Neural progenitor cell (in vitro differentiated cells): Measurements from ENCODE around the gene ZC3H4. TPM values are rescaled to one million over a fixed set of nuclear protein-coding genes. Genes with fewer than 3 reads are reported as not detected.

Experiments
- DNase-seq: peaks from one replicate; pipeline ENCODE4 v3.0.0-alpha.2; 2016; ENCODE audit warnings: low spot score
- H2AFZ ChIP-seq: fragments of 200-600 bp; sonication (generic); replicated peaks from 2 replicates; pipeline ENCODE4 v1.6.1; 2016; ENCODE audit warnings: antibody characterized with exemption
- H3F3A ChIP-seq: fragments of 200-600 bp; sonication (generic); 2 replicates; pipeline ENCODE4 v1.6.1; 2016; ENCODE audit warnings: antibody characterized with exemption, low read depth
- H3K27ac ChIP-seq: fragments of 200-600 bp; sonication (generic); 2 replicates; pipeline ENCODE4 v1.5.1; 2016; ENCODE audit warnings: mild to moderate bottlenecking
- H3K27me3 ChIP-seq: fragments of 200-600 bp; sonication (generic); 2 replicates; pipeline ENCODE4 v1.6.1; 2016; ENCODE audit warnings: mild to moderate bottlenecking, moderate library complexity
- H3K36me3 ChIP-seq: fragments of 200-600 bp; sonication (generic); 2 replicates; pipeline ENCODE4 v1.5.1; 2016
- H3K4me1 ChIP-seq: fragments of 200-600 bp; sonication (generic); 2 replicates; pipeline ENCODE4 v1.6.1; 2016; ENCODE audit warnings: mixed run types
- H3K4me2 ChIP-seq: fragments of 200-600 bp; sonication (generic); 2 replicates; pipeline ENCODE4 v1.6.1; 2016
- H3K4me3 ChIP-seq: fragments of 200-600 bp; sonication (generic); 2 replicates; pipeline ENCODE4 v1.5.1; 2016
- H3K79me2 ChIP-seq: fragments of 200-600 bp; sonication (generic); 2 replicates; pipeline ENCODE4 v1.6.1; 2016; ENCODE audit warnings: low read depth
- H3K9ac ChIP-seq: fragments of 200-600 bp; sonication (generic); 2 replicates; pipeline ENCODE4 v1.6.1; 2016
- H3K9me3 ChIP-seq: fragments of 200-600 bp; sonication (generic); 2 replicates; pipeline ENCODE4 v1.5.1; 2016; ENCODE audit warnings: low read depth
- H4K20me1 ChIP-seq: fragments of 200-600 bp; sonication (generic); 2 replicates; pipeline ENCODE4 v1.6.1; 2016; ENCODE audit warnings: low read depth
- H3K27ac Mint-ChIP-seq: 3 replicates; pipeline ENCODE4 v1.8.0; 2021; ENCODE audit warnings: mixed read lengths
- H3K27me3 Mint-ChIP-seq: 2 replicates; pipeline ENCODE4 v1.8.0; 2022; ENCODE audit warnings: low read depth, mild to moderate bottlenecking, inconsistent platforms, moderate library complexity, mixed read lengths; ENCODE audit not compliant: insufficient read depth
- H3K36me3 Mint-ChIP-seq: 3 replicates; pipeline ENCODE4 v1.8.0; 2021; ENCODE audit warnings: mixed read lengths
- H3K4me1 Mint-ChIP-seq: 3 replicates; pipeline ENCODE4 v1.8.0; 2021; ENCODE audit warnings: mixed read lengths
- H3K4me3 Mint-ChIP-seq: 3 replicates; pipeline ENCODE4 v1.8.0; 2021; ENCODE audit warnings: mild to moderate bottlenecking, moderate library complexity, mixed read lengths
- H3K9me3 Mint-ChIP-seq: 3 replicates; pipeline ENCODE4 v1.8.0; 2020; ENCODE audit warnings: mixed read lengths
- CTCF ChIP-seq: fragments of 200-600 bp; sonication (generic); IDR thresholded peaks from 2 replicates; pipeline ENCODE4 v1.5.1; 2017; ENCODE audit warnings: antibody characterized with exemption, mild to moderate bottlenecking
- EZH2 ChIP-seq: fragments of 200-600 bp; sonication (generic); IDR thresholded peaks from 2 replicates; pipeline ENCODE4 v1.6.1; 2017; ENCODE audit warnings: antibody characterized with exemption, mild to moderate bottlenecking, moderate library complexity
- EZH2phosphoT487 ChIP-seq: fragments of 200-600 bp; sonication (generic); IDR thresholded peaks from 2 replicates; pipeline ENCODE4 v1.6.1; 2017; ENCODE audit warnings: antibody characterized with exemption
- total RNA-seq: library from RNA; depleted of rRNA; stranded (reverse); fragments of >200 nt; gene quantifications from 2 replicates; pipeline ENCODE4 v1.2.3, GENCODE V29; 2015; ENCODE audit warnings: low replicate concordance

The ZC3H4 gene
- total RNA-seq, 1 donor from 2014 or later, result 19.1 TPM

GRCh38 chr19:47073574-47073973 lies 40.0 kb downstream of the ZC3H4 start:
- no peak overlapping the region for H3K27ac ChIP-seq

GRCh38 chr19:47072323-47072722 lies 41.3 kb downstream of the ZC3H4 start:
- no peak overlapping the region for H3K4me3 ChIP-seq

More at GRCh38 chr19:47073574-47073973, 40.0 kb downstream of the ZC3H4 start:
- H2AFZ ChIP-seq, result no peak overlapping the region
- peaks cover 43% of the 10 kb centered on the region for H4K20me1 ChIP-seq
- no peaks in the 10 kb centered on the region for H3K4me1 ChIP-seq
- no peaks in the 10 kb centered on the region for H3K9me3 ChIP-seq
- TF ChIP-seq CTCF (no peak), EZH2phosphoT487 (no peak), EZH2 (no peak)
- H3K9ac ChIP-seq, result no peak overlapping the region
- no peak overlapping the region for H3K4me3 ChIP-seq
- Mint-ChIP-seq H3K27me3 (peaks cover 4% of the 10 kb centered on the region), H3K36me3 (peaks cover 29% of the 10 kb centered on the region), H3K9me3 (no peaks in the 10 kb centered on the region), H3K27ac (no peak overlapping the region), H3K4me3 (no peak overlapping the region), H3K4me1 (peaks cover 3% of the 10 kb centered on the region)
- H3K36me3 ChIP-seq, result no peaks in the 10 kb centered on the region
- no peak for DNase-seq
- peaks cover 29% of the 10 kb centered on the region for H3K79me2 ChIP-seq
- H3K27me3 ChIP-seq, result no peaks in the 10 kb centered on the region
- no peaks in the 10 kb centered on the region for H3F3A ChIP-seq
- no peak overlapping the region for H3K4me2 ChIP-seq

GRCh38 chr19:47071731-47072130 lies 41.8 kb downstream of the ZC3H4 start:
- H3K27me3 ChIP-seq, result no peaks in the 10 kb centered on the region
- H3K27ac Mint-ChIP-seq, result no peak overlapping the region
- no peaks in the 10 kb centered on the region for H3K4me1 ChIP-seq
- H3K4me1 Mint-ChIP-seq, result peaks cover 3% of the 10 kb centered on the region
- peaks cover 40% of the 10 kb centered on the region for H4K20me1 ChIP-seq
- H2AFZ ChIP-seq, result no peak overlapping the region
- no peak overlapping the region for H3K4me3 ChIP-seq
- no peaks in the 10 kb centered on the region for H3K9me3 ChIP-seq
- no peaks in the 10 kb centered on the region for H3K9me3 Mint-ChIP-seq
- H3K79me2 ChIP-seq, result peaks cover 11% of the 10 kb centered on the region
- H3K9ac ChIP-seq, result no peak overlapping the region
- no peak for TF ChIP-seq CTCF
- no peak for TF ChIP-seq EZH2phosphoT487
- TF ChIP-seq EZH2, result no peak
- H3K27ac ChIP-seq, result no peak overlapping the region
- no peak overlapping the region for H3K4me3 Mint-ChIP-seq
- no peaks in the 10 kb centered on the region for H3F3A ChIP-seq
- peaks cover 4% of the 10 kb centered on the region for H3K27me3 Mint-ChIP-seq
- no peak for DNase-seq
- no peak overlapping the region for H3K4me2 ChIP-seq
- peaks cover 29% of the 10 kb centered on the region for H3K36me3 Mint-ChIP-seq
- no peaks in the 10 kb centered on the region for H3K36me3 ChIP-seq

More at GRCh38 chr19:47072323-47072722, 41.3 kb downstream of the ZC3H4 start:
- Mint-ChIP-seq H3K36me3 (peaks cover 29% of the 10 kb centered on the region), H3K27ac (no peak overlapping the region), H3K4me3 (no peak overlapping the region), H3K4me1 (peaks cover 3% of the 10 kb centered on the region), H3K9me3 (no peaks in the 10 kb centered on the region), H3K27me3 (peaks cover 4% of the 10 kb centered on the region)
- no peaks in the 10 kb centered on the region for H3F3A ChIP-seq
- H3K27me3 ChIP-seq, result no peaks in the 10 kb centered on the region
- no peaks in the 10 kb centered on the region for H3K4me1 ChIP-seq
- peaks cover 16% of the 10 kb centered on the region for H3K79me2 ChIP-seq
- no peak for DNase-seq
- no peak overlapping the region for H3K27ac ChIP-seq
- no peaks in the 10 kb centered on the region for H3K36me3 ChIP-seq
- no peak overlapping the region for H3K9ac ChIP-seq
- H4K20me1 ChIP-seq, result peaks cover 43% of the 10 kb centered on the region
- no peak overlapping the region for H3K4me2 ChIP-seq
- H3K9me3 ChIP-seq, result no peaks in the 10 kb centered on the region
- H2AFZ ChIP-seq, result no peak overlapping the region
- TF ChIP-seq EZH2 (no peak), CTCF (no peak), EZH2phosphoT487 (no peak)
